ENCODE data around the gene NCDN.
"Not testable (repeated sequence)": the region's sequence is repeated elsewhere in the genome, so short reads cannot be mapped to it uniquely, and the experiment has no call there.

Gene NCDN

GRCh38 chr1:35569936-35570335 is 12.3 kb downstream of the NCDN start:
- DNase-seq: no peak

GRCh38 chr1:35570589-35571137 is 13.1 kb downstream of the NCDN start:
- no peak for DNase-seq

- no peak for DNase-seq
Measured at GRCh38 chr1:35571263-35571662, 13.7 kb downstream of the NCDN start.

GRCh38 chr1:35572296-35572695 is 14.7 kb downstream of the NCDN start:
- DNase-seq: no peak

GRCh38 chr1:35573198-35574124 is 15.9 kb downstream of the NCDN start, which contains the start of gene TFAP2E:
TFAP2E (plus strand) TSS chr1:35573314; CDS start chr1:35573578, 264 bp downstream.
- DNase-seq: peak in 1 of 3 experiments; percentile 8

GRCh38 chr1:35574125-35574654 is 16.6 kb downstream of the NCDN start:
- DNase-seq: no peak

GRCh38 chr1:35574655-35575415 is 17.2 kb downstream of the NCDN start:
- no peak for DNase-seq

- no peak for DNase-seq
Measured at GRCh38 chr1:35575416-35575958, 17.9 kb downstream of the NCDN start.

- DNase-seq: no peak
Measured at GRCh38 chr1:35576061-35576765, 18.6 kb downstream of the NCDN start.

- not testable (repeated sequence) for DNase-seq
Measured at GRCh38 chr1:35576766-35577070, 19.1 kb downstream of the NCDN start.

GRCh38 chr1:35577071-35577998 is 19.7 kb downstream of the NCDN start:
- DNase-seq: no peak

- DNase-seq: no peak
Measured at GRCh38 chr1:35580949-35581388, 23.4 kb downstream of the NCDN start.

- DNase-seq: not testable (repeated sequence)
Measured at GRCh38 chr1:35581621-35582020, 24.0 kb downstream of the NCDN start.

GRCh38 chr1:35585281-35585680 is 27.7 kb downstream of the NCDN start:
- no peak for DNase-seq

GRCh38 chr1:35585805-35586204 is 28.2 kb downstream of the NCDN start:
- DNase-seq: not testable (repeated sequence)

- no peak for DNase-seq
Measured at GRCh38 chr1:35586808-35587207, 29.2 kb downstream of the NCDN start.

GRCh38 chr1:35587736-35588135 is 30.1 kb downstream of the NCDN start:
- no peak for DNase-seq

- DNase-seq: no peak
Measured at GRCh38 chr1:35588197-35588910, 30.8 kb downstream of the NCDN start.

- DNase-seq: no peak
Measured at GRCh38 chr1:35589516-35590427, 32.2 kb downstream of the NCDN start.
